LNCaP clone FGC (cell line): ENCODE results near the gene PRKN.

Experiments used
- DNase-seq: peaks from one replicate; pipeline ENCODE4 v3.0.0-alpha.2; 2011; ENCODE audit warnings: low read depth
- H3K4me3 ChIP-seq: 2 replicates; pipeline ENCODE4 v1.5.1; 2011; ENCODE audit warnings: mild to moderate bottlenecking, low read depth, low read length, control low read depth
- CTCF ChIP-seq: IDR thresholded peaks from 2 replicates; pipeline ENCODE4 v1.5.1; 2012; ENCODE audit warnings: mild to moderate bottlenecking; ENCODE audit not compliant: control insufficient read depth, insufficient read depth; ENCODE audit errors: extremely low read depth

Gene PRKN

GRCh38 chr6:162697872-162698403 lies 29.6 kb downstream of the PRKN start:
- no peak overlapping the region for H3K4me3 ChIP-seq
- TF ChIP-seq CTCF, result no peak
- DNase-seq, result no peak

- no peak for DNase-seq
- TF ChIP-seq CTCF, result no peak
- H3K4me3 ChIP-seq, result no peak overlapping the region
Measured at GRCh38 chr6:162690158-162690557, 37.4 kb downstream of the PRKN start.

GRCh38 chr6:162688751-162689345 lies 38.7 kb downstream of the PRKN start:
- TF ChIP-seq CTCF, result no peak

GRCh38 chr6:162685586-162685985 lies 42.0 kb downstream of the PRKN start:
- DNase-seq, result no peak
- no peak for TF ChIP-seq CTCF
- no peak overlapping the region for H3K4me3 ChIP-seq

More at GRCh38 chr6:162688751-162689345, 38.7 kb downstream of the PRKN start:
- DNase-seq, result no peak
- no peak overlapping the region for H3K4me3 ChIP-seq

- no peak overlapping the region for H3K4me3 ChIP-seq
- no peak for TF ChIP-seq CTCF
- no peak for DNase-seq
Measured at GRCh38 chr6:162684961-162685360, 42.6 kb downstream of the PRKN start.

GRCh38 chr6:162684052-162684451 lies 43.5 kb downstream of the PRKN start:
- no peak for TF ChIP-seq CTCF
- no peak overlapping the region for H3K4me3 ChIP-seq
- DNase-seq, result no peak

- no peak for TF ChIP-seq CTCF
- no peak for DNase-seq
- no peak overlapping the region for H3K4me3 ChIP-seq
Measured at GRCh38 chr6:162683135-162683534, 44.4 kb downstream of the PRKN start.
